Activated naive CD8-positive, alpha-beta T cell treated with anti-CD3 and anti-CD28 coated beads for 36 hours (primary cell): ENCODE results near the gene C1QTNF6. TPM values are rescaled to one million over a fixed set of nuclear protein-coding genes. Genes with fewer than 3 reads are reported as not detected.
A peak's percentile ranks its signal among the peaks of the same experiment; 100 is the strongest.

Source experiments
- DNase-seq: peaks from one replicate; pipeline ENCODE4 v3.0.0; 2021
- H3K27ac Mint-ChIP-seq: one replicate; pipeline ENCODE4 v1.8.0; 2022; ENCODE audit warnings: mild to moderate bottlenecking, moderate library complexity, mixed read lengths
- H3K27me3 Mint-ChIP-seq: one replicate; pipeline ENCODE4 v1.8.0; 2022; ENCODE audit warnings: mild to moderate bottlenecking, mixed read lengths
- H3K36me3 Mint-ChIP-seq: one replicate; pipeline ENCODE4 v1.8.0; 2021; ENCODE audit warnings: mild to moderate bottlenecking, mixed read lengths
- H3K4me1 Mint-ChIP-seq: one replicate; pipeline ENCODE4 v1.8.0; 2021; ENCODE audit warnings: mixed read lengths
- H3K4me3 Mint-ChIP-seq: one replicate; pipeline ENCODE4 v1.8.0; 2022; ENCODE audit warnings: mild to moderate bottlenecking, moderate library complexity, mixed read lengths
- H3K9me3 Mint-ChIP-seq: one replicate; pipeline ENCODE4 v1.8.0; 2022; ENCODE audit warnings: mixed read lengths
- total RNA-seq, 2 experiments: library from RNA; stranded (reverse); gene quantifications; one replicate each; pipeline ENCODE4 v1.2.3, GENCODE V29; 2021

C1QTNF6 gene
- total RNA-seq, 2 experiments from 2014 or later: 2.7 to 3.2 TPM

GRCh38 chr22:37213941-37214730, 26.1 kb upstream of the C1QTNF6 start:
- Mint-ChIP-seq H3K27ac (no peak overlapping the region), H3K9me3 (peaks cover 2% of the 10 kb centered on the region), H3K4me3 (no peak overlapping the region), H3K27me3 (no peaks in the 10 kb centered on the region), H3K4me1 (peaks cover 43% of the 10 kb centered on the region), H3K36me3 (peaks cover 22% of the 10 kb centered on the region)
- no peak for DNase-seq

DNA sequence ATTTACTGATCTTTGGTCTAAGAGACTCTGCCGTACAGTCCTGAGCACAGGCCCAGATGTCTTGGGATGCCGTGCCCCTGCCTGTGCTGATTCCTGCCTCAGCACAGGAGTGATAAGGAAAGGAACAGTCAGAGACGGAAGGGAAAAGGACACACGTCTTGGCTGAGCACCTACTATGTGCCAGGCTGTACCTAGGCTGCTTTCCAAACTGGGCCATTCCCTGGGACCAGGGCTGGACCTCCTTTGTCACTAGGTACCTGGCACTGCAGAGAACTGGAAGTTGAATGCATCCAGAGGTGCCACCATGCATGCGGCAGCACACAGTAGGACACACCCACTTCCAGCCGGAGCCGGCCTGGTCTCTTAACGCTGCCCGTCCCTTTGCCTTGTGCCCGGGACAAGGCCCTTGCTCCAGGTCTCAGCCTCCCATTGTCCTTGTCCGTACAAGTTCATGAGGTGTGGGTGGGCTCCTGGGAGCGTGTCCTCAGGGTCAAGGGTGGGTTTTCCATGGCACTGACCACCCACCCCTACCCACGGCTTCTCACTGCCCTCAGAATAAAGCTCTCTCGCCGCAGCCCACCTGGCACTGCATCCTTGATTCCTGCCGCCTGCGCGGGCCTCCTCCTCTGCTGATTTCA, 25.3 kb upstream of the C1QTNF6 start:
- Mint-ChIP-seq H3K4me3 (no peak overlapping the region), H3K36me3 (peaks cover 18% of the 10 kb centered on the region), H3K27ac (no peak overlapping the region), H3K27me3 (no peaks in the 10 kb centered on the region), H3K4me1 (peaks cover 39% of the 10 kb centered on the region), H3K9me3 (peaks cover 2% of the 10 kb centered on the region)
- DNase-seq: no peak

GRCh38 chr22:37212174-37212906, 24.3 kb upstream of the C1QTNF6 start, which contains the start of gene SSTR3:
SSTR3 (minus strand) TSS chr22:37212477; CDS start chr22:37207803, 4,674 bp downstream.
- no peak within 1 kb of the TSS for H3K27ac Mint-ChIP-seq
- peaks cover 38% of the 10 kb centered on the region for H3K4me1 Mint-ChIP-seq

DNA sequence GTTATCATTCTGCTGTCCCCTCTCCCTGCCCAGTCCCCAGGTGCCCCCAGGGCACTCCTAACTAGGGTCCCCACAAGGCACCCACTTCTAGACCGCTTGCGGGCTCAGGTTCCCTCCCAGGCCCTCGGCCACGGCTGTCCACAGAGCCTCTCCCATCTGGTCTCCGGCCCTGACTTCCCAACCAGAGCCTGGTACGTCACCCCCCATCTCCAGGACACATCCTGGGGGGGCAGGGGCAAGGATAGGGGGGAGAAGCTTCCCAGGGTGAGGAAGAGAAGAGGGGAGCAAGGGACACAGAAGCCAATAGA, 23.8 kb upstream of the C1QTNF6 start:
- peaks cover 5% of the 10 kb centered on the region for H3K36me3 Mint-ChIP-seq
- no peaks in the 10 kb centered on the region for H3K9me3 Mint-ChIP-seq
- DNase-seq: no peak

More at GRCh38 chr22:37212174-37212906, 24.3 kb upstream of the C1QTNF6 start, which contains the start of gene SSTR3:
- no peaks in the 10 kb centered on the region for H3K9me3 Mint-ChIP-seq
- DNase-seq: no peak
- no peaks in the 10 kb centered on the region for H3K27me3 Mint-ChIP-seq
- peaks cover 8% of the 10 kb centered on the region for H3K36me3 Mint-ChIP-seq
- no peak within 1 kb of the TSS for H3K4me3 Mint-ChIP-seq

DNA sequence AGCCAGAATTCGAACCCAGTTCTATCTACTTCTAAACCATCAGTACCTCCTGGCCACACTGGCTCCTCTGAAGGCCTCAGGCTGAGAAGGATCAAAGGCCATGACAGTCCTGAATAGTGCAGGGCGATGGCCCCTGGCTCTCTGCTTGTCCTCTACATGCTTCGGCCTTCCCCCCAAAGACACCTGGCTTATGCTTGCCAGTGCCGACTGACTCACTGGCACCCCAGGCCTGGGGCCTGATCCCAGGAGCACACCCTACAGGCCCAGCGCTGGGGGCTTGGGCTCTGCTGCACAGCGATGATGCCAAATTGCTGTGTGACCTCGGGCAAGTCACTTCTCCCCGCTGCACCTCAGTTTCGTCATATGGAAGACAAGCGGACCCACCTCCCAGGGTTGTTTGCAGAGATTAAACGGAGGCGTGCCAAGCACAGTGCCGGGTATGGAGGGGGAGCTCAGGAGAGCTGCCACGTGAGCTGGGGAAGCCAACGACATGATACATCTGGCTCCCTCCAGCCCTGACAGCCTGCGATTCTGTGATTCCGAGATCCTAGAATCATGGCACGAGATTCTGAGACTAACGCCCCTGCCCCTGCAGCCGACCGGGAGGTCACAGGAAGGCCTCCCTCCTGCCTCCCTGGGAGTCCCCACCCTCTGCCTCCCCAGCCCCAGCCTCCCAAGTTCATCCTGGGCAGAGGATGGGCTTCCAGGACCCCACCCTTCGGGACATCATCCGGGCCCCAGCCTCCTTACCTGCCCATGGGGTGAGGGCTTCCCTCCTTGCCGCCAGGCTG, 23.2 kb upstream of the C1QTNF6 start:
- DNase-seq: no peak
- Mint-ChIP-seq H3K27me3 (no peaks in the 10 kb centered on the region), H3K4me3 (no peak overlapping the region), H3K36me3 (no peaks in the 10 kb centered on the region), H3K9me3 (no peaks in the 10 kb centered on the region), H3K27ac (no peak overlapping the region), H3K4me1 (peaks cover 35% of the 10 kb centered on the region)

More for the DNA sequence above, 23.8 kb upstream of the C1QTNF6 start:
- no peaks in the 10 kb centered on the region for H3K27me3 Mint-ChIP-seq
- no peak overlapping the region for H3K27ac Mint-ChIP-seq
- no peak overlapping the region for H3K4me3 Mint-ChIP-seq
- H3K4me1 Mint-ChIP-seq: peaks cover 38% of the 10 kb centered on the region

- DNase-seq: no peak
- no peak overlapping the region for H3K4me3 Mint-ChIP-seq
- H3K27me3 Mint-ChIP-seq: no peaks in the 10 kb centered on the region
- no peaks in the 10 kb centered on the region for H3K9me3 Mint-ChIP-seq
- no peaks in the 10 kb centered on the region for H3K36me3 Mint-ChIP-seq
- no peak overlapping the region for H3K27ac Mint-ChIP-seq
- peaks cover 30% of the 10 kb centered on the region for H3K4me1 Mint-ChIP-seq
Measured at GRCh38 chr22:37210041-37210803, 22.2 kb upstream of the C1QTNF6 start.

DNA sequence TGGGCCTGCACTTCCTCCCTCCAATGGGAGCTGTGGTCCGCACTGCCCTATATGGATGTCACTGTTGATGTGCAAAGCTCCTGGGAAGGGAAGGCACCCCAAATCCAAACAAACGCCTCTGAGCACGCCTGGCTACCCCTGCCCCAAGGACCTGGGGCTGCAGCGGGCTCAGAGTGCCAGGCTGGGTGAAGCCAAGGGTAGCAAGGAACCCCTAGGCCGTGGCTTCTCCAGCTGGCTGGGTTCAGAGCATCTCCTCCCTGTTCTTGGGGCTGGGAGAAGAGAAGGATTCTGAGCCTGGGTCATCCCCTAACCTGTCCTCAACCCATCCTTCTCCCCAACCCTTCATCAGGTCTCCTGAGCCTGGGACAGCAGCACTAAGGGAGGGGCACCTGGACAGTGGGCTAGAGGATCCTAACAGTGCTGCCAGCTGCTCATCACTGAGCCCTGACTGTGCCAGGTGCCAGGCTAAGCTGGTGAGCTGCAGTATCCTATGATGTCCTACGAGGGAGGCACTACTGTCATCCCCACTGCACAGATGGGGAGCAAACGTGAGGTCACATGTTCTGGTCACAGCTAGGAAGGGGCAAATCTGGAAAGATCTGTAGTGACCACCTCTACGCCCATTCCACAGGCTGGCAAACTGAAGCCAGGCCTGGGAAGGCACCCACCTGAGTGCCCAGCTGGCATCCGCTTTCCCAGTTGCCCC, 21.2 kb upstream of the C1QTNF6 start:
- no peak overlapping the region for H3K27ac Mint-ChIP-seq
- H3K36me3 Mint-ChIP-seq: no peaks in the 10 kb centered on the region
- no peaks in the 10 kb centered on the region for H3K27me3 Mint-ChIP-seq
- H3K4me1 Mint-ChIP-seq: peaks cover 32% of the 10 kb centered on the region
- no peaks in the 10 kb centered on the region for H3K9me3 Mint-ChIP-seq
- DNase-seq: no peak
- H3K4me3 Mint-ChIP-seq: no peak overlapping the region

- Mint-ChIP-seq H3K36me3 (no peaks in the 10 kb centered on the region), H3K27ac (peak overlapping the region; percentile 55), H3K4me1 (peaks cover 32% of the 10 kb centered on the region), H3K9me3 (no peaks in the 10 kb centered on the region), H3K27me3 (no peaks in the 10 kb centered on the region), H3K4me3 (peak overlapping the region; percentile 19)
- DNase-seq: no peak
Measured at GRCh38 chr22:37208401-37209139, 20.5 kb upstream of the C1QTNF6 start.

GRCh38 chr22:37207981-37208380, 19.9 kb upstream of the C1QTNF6 start:
- peak overlapping the region; percentile 55 for H3K27ac Mint-ChIP-seq
- DNase-seq: no peak
- no peaks in the 10 kb centered on the region for H3K36me3 Mint-ChIP-seq

GRCh38 chr22:37206841-37207821, 19.1 kb upstream of the C1QTNF6 start:
- Mint-ChIP-seq H3K9me3 (no peaks in the 10 kb centered on the region), H3K27ac (no peak overlapping the region), H3K4me1 (peaks cover 28% of the 10 kb centered on the region), H3K36me3 (no peaks in the 10 kb centered on the region), H3K4me3 (no peak overlapping the region), H3K27me3 (no peaks in the 10 kb centered on the region)
- no peak for DNase-seq

More at GRCh38 chr22:37207981-37208380, 19.9 kb upstream of the C1QTNF6 start:
- H3K4me3 Mint-ChIP-seq: peak overlapping the region; percentile 19
- H3K27me3 Mint-ChIP-seq: no peaks in the 10 kb centered on the region
- H3K4me1 Mint-ChIP-seq: peaks cover 30% of the 10 kb centered on the region
- H3K9me3 Mint-ChIP-seq: no peaks in the 10 kb centered on the region

DNA sequence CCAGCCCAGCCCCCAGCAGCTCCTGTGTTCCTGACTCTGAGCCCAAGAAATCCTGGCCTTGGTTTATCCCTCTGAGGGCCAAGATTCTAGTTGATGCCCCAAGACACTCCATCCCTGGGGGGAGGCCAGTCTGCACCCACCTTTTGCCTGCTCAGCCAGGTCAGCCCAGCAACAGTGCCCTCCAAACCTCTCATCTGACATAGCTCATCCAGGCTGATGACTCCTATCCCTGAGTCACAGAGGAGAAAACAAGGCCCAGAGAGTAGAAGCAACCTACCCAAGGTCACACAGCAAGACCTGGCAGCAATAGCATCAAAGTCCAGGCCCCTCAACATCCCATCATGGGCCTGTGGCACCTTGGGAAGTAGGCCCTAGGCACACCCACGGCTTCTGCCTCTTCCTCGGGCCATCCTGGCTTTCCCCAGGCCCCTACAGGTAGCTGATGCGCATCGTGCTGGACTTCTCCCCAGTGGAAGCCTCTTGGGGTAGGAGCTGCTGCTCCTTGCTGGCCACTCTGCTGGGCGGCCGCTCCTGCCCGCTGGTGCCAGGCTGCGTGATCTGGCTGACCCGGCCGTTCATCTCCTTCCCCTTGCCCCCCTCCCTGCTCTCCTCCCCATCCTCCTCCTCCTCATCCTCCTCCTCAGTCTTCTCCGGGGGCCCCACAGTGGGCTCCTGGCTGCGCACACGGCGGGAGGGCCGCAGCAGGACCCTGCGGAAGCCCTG, 18.2 kb upstream of the C1QTNF6 start:
- no peaks in the 10 kb centered on the region for H3K9me3 Mint-ChIP-seq
- no peaks in the 10 kb centered on the region for H3K27me3 Mint-ChIP-seq
- DNase-seq: no peak
- peak overlapping the region; percentile 21 for H3K27ac Mint-ChIP-seq
- H3K4me3 Mint-ChIP-seq: no peak overlapping the region
- H3K36me3 Mint-ChIP-seq: no peaks in the 10 kb centered on the region
- peaks cover 31% of the 10 kb centered on the region for H3K4me1 Mint-ChIP-seq

- no peaks in the 10 kb centered on the region for H3K36me3 Mint-ChIP-seq
- H3K4me3 Mint-ChIP-seq: no peak overlapping the region
- no peak overlapping the region for H3K27ac Mint-ChIP-seq
- peaks cover 35% of the 10 kb centered on the region for H3K4me1 Mint-ChIP-seq
- no peak for DNase-seq
- H3K9me3 Mint-ChIP-seq: no peaks in the 10 kb centered on the region
- H3K27me3 Mint-ChIP-seq: no peaks in the 10 kb centered on the region
Measured at GRCh38 chr22:37205046-37205445, 17.0 kb upstream of the C1QTNF6 start.
